Stomach (tissue), 4 donors: ENCODE measurements around the gene HEXIM1.

Experiments
- CTCF ChIP-seq, 7 experiments: fragments of 450-650 bp in 4 of 7; fragments of 200-600 bp in 3 of 7; sonication (generic) in 3 of 7; IDR thresholded peaks; one replicate each; pipeline ENCODE4 v1.5.1; 2016 to 2019; ENCODE audit warnings: antibody characterized with exemption in 7 of 7, control low read depth in 2 of 7, mild to moderate bottlenecking in 1 of 7
- EP300 ChIP-seq: sonication (generic); formaldehyde crosslinking; IDR thresholded peaks from one replicate; pipeline ENCODE4 v1.6.1; 2017; ENCODE audit warnings: antibody characterized with exemption
- POLR2AphosphoS5 ChIP-seq, 3 donors: sonication (generic); formaldehyde crosslinking; IDR thresholded peaks; one replicate each; pipeline ENCODE4 v1.6.1; 2016; ENCODE audit warnings: antibody characterized with exemption in 3 of 3

- TF ChIP-seq CTCF (IDR thresholded peaks at IDR 0.05) (no peak), EP300 (no peak), POLR2AphosphoS5 (IDR thresholded peaks at IDR 0.05) (no peak)
These were observed 53.2 kb downstream of the HEXIM1 start for GRCh38 chr17:45201457-45201856.
